GM19193 (cell line): ENCODE data around the gene RPSA.

Experiments
- POLR2A ChIP-seq: IDR thresholded peaks from 4 replicates; pipeline ENCODE4 v1.6.1; 2011; ENCODE audit not compliant: insufficient read depth, insufficient read length; ENCODE audit errors: extremely low read depth

Gene RPSA

DNA sequence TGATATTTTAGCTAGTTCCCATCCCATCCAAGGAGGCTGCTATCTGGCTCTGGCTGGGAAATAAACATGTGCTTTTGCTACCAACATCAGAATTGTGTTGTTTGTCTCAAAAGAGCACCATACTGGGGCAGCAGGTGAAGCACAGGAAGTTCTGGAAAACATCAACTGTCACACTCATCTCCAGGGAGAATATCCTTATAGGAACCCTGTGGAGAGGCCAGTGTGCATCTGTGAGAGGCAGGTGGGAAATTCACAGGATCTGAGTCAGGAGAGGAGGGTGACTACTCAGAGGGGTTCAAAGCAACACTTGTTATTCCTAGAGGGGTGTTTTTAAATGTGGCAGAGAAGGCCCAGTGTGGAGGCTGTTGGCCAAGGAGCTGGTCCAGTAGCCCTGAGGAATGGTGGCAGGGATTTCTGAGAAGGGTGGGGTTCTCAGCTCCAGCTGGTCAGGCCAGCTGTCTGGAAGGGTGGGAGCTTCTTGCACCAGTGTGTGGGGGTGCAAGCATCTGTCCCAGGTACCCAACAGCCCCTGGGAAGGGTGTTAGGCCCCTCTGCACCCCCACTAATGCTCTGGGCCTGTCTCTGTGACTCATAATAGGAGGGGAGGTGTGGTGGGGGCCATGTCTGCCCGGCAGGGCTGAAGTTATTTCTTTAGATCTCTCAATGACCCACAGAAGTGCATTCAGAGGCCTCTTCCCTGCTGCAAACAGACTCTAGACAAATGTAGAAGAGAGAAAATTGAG, 28.7 kb downstream of the RPSA start:
- no peak for TF ChIP-seq POLR2A

DNA sequence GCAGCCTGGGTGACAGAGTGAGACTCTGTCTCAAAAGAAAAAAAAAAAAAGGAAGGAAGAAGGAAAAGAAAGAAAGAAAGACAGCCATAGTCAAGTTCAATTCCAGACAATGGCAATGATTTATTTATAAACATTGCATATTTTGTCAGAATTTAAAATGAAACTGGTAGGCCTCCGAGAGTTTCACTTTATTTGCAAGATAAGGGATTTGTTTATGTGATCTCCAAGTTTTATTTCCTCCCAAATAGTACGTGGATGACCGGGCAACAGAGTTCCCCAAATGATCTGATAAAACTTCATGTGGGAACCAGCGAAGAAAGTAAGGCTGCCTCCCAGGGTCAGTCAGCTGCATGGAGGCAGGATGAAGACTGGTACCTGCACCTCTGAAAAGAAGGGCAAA, 32.4 kb downstream of the RPSA start:
- TF ChIP-seq POLR2A = no peak

DNA sequence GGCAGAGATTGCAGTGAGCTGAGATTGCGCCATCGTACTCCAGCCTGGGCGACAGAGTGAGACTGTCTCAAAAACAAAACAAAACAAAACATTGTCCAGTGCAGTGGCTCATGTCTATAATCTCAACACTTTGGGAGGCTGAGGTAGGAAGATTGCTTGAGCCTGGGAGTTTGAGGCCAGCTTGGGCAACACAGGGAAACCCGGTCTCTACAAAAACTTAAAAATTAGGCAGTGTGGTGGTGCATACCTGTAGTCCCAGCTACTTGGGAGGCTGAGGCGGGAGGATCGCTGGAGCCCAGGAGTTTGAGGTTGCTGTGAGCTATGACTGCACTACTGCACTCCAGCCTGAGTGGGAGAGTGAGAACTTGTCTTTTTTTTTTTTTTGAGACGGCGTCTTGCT, 33.8 kb downstream of the RPSA start:
- no peak for TF ChIP-seq POLR2A

DNA sequence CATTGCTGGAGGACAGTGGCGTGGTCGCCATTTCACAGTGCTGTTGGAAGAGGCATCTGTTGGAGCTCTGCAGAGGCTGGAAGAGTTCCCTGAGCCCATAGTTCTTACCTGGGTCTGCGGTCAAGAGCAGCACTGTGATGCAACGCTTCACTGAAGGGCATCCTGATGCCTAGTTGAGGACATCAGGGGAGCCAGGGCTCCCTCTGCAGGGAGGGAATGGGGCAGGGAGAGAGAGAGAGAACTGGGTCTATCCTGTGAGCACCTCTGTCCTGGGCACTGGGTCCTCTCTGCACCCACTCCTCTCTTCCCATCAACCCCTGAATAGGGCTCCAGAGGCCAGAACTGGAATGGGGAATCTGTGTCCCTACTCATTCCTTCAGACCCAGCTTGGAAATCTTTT, 37.0 kb downstream of the RPSA start:
- TF ChIP-seq POLR2A = no peak

DNA sequence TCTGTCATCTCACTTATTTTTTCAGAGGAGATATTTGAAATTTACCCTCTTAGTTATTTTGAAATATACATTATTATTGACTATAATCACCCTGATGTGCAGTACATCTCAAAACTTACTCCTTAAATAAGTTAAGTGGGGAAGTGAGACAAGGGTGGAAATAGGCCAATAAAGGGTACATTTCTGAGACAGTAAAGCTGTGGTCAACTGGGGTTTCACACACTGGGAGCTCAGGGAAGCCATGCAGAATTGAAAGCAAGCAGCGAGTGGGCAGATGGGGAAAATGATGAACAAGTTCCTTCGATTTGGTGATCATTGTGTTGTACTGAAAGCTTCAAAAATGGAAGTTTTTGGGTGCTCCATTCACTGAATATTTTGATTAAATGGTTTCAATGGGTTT, 39.4 kb downstream of the RPSA start:
- TF ChIP-seq POLR2A = no peak

DNA sequence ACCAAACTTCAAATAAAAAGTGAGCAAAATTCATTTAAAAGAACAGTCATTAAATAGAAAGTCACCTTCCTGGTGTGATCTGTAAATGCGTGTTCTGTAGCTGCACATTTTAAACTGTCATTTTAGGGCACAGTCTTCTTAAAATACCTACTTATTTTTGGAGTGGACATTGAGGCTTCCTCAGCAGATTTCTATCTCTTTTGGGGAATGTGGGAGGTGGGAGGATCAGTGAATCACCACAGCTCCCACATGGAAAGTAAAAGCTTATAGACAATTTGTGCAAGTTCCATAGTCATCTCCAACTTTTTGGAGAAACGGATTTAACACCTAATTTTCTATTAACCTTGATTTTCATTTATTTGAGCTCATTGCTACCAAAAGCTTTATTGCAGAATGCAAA, 39.9 kb downstream of the RPSA start:
- TF ChIP-seq POLR2A = no peak

DNA sequence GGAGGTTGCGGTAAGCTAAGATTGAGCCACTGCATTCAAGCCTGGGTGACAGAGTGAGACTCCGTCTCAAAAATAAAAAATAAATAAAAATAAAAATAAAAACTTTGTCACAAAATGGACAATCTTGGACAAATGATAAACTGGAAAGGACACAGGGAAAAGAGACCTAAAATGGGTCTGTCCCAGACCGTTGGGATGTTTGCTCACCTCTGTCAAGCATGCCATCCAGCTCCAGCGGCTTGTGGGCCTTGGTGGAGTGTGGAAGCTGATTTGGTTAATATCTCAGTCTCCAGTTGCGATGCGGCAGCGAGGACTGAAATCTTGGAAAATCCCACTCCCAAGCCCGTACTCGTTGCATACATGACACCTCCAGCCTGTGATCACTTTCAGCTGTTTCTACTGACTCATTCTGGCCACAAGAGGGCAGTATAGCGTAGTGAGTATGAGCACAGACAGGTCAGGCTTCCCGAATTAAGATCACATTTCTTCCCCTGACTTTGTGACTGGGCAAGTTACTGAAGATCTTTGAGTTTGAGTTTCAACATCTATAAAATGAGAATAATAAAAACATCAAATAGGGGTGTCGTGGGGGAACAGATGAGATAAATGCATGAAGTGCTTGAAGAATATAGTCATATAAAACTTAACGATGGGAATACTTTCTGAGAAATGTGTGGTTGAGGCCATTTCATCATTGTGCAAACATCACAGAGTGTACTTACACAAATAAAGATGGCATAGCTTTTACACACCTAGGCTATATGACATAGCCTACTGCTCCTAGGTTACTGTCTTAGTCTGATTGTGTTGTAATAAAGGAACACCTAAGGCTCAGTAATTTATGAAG, 41.3 kb downstream of the RPSA start:
- no peak for TF ChIP-seq POLR2A

DNA sequence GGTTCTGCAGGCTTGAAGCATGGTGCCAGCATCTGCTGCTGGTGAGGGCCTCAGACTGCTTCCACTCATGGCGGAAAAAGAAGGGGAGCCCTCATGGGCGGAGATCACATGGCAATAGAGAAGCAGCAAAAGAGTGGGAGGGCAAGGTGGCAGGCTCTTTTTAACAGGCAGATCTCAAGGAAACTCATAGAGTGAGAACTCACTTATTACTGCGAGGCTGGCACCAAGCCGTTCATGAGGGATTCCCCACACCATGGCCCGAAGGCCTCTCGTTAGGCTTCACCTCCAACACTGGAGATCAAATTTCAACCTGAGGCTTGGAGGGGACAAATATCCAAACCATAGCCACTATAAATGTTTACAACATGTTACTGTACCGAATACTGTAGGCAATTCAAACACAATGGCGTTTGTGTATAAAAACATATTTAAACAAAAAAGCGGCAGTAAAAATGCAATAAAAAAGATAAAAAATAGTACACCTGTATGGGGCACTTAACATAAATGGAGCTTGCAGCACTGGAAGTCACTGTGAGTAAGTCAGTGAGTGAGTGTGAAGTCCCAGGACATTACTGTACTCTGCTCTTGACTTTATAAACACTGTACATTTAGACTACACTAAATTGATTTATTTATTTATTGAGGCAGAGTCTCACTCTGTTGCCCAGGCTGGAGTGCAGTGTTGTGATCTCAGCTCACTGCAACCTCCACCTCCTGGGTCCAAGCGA, 42.1 kb downstream of the RPSA start:
- TF ChIP-seq POLR2A = no peak

DNA sequence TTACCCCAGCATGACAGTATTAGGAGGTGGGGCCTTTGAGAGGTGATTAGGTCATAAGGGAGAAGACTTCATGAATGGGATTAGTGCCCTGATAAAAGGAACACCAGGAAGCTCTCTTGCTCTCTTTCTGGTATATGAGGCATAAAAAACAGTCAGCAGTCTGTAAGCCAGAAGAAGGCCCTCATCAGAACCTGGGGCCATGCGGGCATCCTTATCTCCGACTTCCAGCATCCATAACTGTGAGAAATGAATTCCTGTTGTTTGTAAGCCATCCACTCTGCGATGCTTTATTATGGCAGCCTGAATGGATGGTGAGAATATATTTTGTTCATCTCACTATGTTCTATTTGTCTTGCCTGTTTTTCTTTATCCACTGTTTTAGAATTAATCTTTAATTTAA, 43.3 kb downstream of the RPSA start:
- no peak for TF ChIP-seq POLR2A

DNA sequence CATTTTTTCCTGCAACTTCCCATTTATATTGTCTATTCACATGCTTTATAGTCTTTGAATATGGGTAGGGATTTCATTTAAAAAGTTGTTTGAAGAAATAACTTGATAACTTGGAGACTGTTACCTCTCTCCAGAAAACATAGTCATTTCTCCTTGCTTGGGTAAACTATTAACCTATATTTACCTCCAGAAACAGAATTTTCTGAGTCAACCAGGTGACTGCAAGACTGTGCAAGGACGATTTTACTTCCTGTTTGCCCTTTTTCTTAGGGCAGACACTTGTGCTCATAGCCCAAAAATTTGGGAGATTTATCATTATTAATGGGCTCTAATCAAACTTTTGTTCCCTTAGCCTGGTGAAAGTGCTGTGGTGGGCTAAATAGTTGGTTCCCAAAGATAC, 46.6 kb downstream of the RPSA start:
- TF ChIP-seq POLR2A = no peak

DNA sequence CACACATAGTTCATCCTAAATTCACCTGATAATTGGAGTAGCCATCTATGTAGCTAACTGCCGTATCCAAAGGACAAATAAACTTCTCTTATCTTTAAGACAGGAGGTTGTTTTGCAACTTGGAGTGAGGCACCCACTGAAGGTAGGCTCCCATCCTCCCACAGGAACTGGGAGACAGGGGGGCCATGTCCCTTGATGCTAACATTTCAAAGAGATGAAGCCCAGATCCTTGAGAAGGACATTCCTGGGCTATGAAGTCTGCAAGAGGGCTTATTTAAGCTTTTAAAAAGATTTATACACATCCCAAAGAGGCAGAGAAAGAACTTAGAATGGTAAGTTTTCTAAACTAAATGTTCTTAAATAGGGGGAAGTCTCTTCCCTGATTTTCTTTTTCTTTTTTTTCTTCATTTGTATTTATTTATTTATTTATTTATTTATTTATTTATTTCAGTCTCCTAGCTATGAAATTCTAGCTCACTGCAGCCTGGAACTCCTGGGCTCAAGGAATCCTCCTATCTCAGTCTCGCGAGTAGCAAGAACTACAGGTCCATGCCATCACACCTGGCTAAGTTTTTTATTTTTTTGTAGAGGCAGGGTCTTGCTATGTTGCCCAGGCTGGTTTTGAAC, 48.2 kb downstream of the RPSA start:
- no peak for TF ChIP-seq POLR2A

DNA sequence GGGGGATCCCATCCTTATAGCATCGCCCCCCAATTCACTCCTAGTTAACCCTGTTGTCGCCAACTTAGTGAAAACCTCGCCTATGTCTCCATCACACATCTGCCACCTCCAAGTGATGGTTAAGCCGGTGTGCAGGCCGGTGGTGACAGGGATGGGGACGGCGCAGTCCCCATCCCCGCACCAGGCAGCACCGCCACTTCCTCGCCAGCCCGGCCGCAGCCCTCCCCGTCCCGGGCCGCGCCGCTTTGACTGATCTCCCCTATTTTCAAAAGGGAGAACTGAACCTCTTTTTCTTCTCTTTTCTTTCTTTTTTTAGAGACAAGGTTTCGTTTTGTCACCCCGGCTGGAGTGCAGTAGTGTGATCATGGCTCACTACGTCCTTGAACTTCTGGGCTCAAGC, 49.6 kb downstream of the RPSA start:
- no peak for TF ChIP-seq POLR2A

DNA sequence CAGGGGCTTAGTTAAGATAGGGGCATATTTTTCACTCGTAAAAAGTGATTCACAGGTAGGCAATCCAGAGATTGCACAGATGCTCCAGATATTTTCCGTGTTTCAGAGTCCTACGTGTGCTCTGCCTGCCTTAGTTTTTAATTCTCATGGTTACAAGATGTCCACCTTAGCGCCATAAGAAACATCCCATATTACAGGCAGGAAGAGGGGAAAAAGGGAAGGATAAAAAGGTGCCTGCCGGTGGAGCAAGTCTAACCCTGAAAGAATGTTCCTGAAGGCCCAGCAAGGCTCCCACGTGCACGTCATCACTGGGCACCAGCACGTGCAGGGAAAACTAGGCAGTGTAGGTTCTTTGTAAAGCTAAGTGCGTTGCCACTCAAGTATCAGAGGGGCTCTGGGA, 50.8 kb downstream of the RPSA start:
- no peak for TF ChIP-seq POLR2A

DNA sequence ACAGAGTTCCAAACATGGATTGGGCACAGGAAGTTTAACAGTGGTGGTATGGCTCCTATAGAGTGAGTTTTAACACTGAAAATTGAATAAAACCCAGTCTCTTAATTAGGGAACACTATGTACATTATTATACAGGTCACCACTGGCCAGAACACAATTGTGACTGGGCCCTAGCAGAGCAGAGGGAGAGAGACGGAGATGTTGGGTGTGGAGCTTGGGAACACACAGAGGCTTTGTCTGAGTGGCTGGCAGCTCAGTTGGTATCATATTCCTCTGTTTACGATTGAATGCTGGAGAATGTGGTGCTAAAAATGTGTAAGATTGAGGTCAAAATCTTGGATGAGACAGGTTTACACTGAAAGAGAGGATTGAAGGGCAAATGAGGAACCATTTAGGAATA, 54.2 kb downstream of the RPSA start:
- TF ChIP-seq POLR2A = no peak
